Keratinocyte (primary cell): Measurements from ENCODE around the gene GINS2.

Source experiments
- EZH2 ChIP-seq: IDR thresholded peaks from one replicate; pipeline ENCODE4 v1.6.1; 2012; ENCODE audit warnings: inconsistent platforms, mild to moderate bottlenecking, low read length, moderate library complexity
- TF ChIP-seq, protein P1 (sequence below), 3 experiments: IDR thresholded peaks in 1 of 3; conservative IDR thresholded peaks in 1 of 3; optimal IDR thresholded peaks in 1 of 3; 2 replicates in 2 of 3; 3 replicates in 1 of 3; pipeline versions ENCODE3 to v1.5.1; 2011; ENCODE audit warnings: low read length in 3 of 3, mild to moderate bottlenecking in 3 of 3, moderate library complexity in 2 of 3, control low read depth in 1 of 3, inconsistent platforms in 1 of 3; ENCODE audit not compliant: insufficient read depth in 2 of 3; ENCODE audit errors: extremely low read depth in 1 of 3

DNA sequence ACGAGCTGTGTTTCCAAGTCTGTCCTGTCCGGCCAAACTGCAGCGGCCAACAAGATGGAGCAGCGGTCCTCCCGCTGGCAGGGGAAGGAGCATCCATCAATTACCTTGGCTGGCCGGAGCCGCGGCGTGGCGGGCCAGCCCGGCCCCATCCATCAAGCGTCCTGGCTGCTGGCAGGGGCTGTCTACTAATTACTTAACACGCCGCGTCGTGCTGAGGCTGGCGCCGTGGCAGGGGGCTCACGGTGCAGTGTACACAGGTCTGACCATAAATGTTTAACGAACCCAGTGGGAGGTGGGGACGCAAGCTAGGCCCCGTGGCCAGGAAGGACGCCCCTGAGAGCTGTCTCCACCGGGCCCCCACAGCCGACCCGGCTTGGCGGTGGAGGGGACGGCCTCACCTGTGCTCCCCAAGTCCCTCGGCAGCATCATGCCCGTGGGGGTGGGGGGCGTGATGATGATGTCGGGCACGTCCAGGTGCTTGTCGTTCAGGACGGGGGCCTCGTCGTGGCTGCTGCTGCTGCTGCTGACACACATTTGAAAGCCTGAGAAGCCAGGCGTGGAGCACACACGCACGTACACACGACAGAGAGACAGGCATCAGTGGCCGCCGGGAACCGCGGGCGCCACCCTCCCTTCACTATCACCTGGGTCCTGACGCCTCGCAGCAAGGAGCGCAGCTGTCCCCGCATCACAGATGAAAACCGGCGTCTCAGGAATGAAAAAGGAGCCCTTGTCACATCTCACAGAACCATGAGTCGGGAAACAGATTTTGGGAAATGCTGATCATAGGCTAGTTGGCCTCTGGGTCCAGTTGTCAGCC lies 21.2 kb upstream of the GINS2 start:
- TF ChIP-seq, protein P1, sequence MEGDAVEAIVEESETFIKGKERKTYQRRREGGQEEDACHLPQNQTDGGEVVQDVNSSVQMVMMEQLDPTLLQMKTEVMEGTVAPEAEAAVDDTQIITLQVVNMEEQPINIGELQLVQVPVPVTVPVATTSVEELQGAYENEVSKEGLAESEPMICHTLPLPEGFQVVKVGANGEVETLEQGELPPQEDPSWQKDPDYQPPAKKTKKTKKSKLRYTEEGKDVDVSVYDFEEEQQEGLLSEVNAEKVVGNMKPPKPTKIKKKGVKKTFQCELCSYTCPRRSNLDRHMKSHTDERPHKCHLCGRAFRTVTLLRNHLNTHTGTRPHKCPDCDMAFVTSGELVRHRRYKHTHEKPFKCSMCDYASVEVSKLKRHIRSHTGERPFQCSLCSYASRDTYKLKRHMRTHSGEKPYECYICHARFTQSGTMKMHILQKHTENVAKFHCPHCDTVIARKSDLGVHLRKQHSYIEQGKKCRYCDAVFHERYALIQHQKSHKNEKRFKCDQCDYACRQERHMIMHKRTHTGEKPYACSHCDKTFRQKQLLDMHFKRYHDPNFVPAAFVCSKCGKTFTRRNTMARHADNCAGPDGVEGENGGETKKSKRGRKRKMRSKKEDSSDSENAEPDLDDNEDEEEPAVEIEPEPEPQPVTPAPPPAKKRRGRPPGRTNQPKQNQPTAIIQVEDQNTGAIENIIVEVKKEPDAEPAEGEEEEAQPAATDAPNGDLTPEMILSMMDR (optimal IDR thresholded peaks at IDR 0.05 in 1 of 3, IDR thresholded peaks at IDR 0.05 in 1 of 3, conservative IDR thresholded peaks at IDR 0.05 in 1 of 3; ENCODE audit: extremely low read depth in 1 of 3, insufficient read depth in 2 of 3, low read length in 3 of 3): no peak
- no peak for TF ChIP-seq EZH2
